HG03135 (cell line): ENCODE results near the gene SLC48A1.
"Not testable (repeated sequence)": the region's sequence is repeated elsewhere in the genome, so short reads cannot be mapped to it uniquely, and the experiment has no call there.

ENCODE experiments used
- ATAC-seq: cut with Tn5 transposase; IDR thresholded peaks from one replicate; pipeline ENCODE4 v1.9.1; 2021; ENCODE audit warnings: mild to moderate bottlenecking, moderate library complexity; ENCODE audit not compliant: unreplicated experiment

SLC48A1 gene

DNA sequence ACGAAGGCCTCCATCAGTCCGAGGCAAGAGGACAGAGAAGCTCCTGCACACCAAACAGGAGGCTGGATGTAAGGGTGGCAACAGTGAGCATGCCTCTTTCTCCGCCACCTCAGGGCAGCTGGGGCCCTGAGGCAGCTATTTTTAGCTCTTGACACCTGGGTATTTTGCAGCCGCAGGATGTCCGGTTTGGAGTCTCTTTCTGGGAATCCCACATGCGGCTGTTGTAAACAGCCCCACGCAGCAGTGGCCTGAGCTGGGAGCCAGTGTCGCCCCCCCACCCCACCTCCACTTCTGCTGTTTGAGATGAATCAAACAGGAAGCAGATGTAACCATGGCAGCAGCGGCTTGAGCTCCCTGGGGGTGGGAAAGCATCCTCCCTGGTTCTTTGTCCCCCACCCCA is 35.0 kb downstream of the SLC48A1 start:
- ATAC-seq = peak; percentile 39

DNA sequence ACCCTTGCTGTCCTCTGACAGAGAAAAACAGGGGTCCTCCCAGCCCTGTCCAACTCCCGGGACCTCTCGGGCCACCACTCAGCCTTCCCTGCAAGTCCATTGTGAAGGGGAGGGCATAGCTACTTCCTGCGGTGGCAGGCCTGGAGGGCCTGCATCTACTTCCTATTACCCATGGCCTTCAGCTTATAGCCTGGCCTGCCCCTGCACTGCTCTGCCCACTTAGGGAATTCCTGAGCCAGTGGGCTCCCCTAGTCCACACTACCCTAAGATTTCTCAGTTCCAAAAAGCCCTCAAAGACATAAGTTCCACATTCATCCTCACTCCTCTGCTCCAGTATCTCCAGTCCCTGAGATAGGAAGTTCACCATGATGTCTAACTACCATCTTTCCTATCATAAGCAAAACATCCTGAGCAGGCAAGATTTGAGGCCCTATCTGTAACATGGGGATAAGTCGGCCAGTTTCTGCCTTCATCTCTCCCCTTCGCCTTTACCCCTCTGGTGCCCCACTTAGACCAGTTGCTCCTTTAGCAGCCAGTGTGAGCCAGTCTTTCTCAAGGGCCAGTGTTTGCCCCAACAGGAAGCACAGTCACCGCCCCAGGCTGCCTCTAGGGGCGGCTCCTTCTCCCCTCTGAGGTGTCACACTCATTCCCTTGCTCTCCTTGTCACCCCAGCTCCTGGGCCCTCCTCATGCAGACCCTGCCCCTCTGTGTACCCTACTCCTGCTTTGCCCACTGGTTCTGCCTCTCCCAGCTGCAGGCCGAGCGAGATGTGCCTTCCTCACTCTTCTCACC is 35.7 kb downstream of the SLC48A1 start:
- no peak for ATAC-seq

DNA sequence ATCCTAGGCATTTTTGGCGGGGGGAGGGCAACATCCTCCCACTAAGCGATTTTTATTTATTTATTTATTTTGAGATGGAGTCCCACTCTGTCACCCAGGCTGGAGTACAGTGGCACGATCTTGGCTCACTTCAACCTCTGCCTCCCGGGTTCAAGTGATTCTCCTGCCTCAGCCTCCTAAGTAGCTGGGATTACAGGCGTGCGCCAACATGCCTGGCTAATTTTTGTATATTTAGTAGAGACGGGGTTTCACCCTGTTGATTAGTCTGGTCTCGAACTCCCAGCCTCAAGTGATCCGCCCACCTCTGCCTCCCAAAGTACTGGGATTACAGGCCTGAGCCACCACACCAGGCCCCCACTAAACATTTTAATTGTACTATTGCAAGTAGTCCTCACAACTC is 36.5 kb downstream of the SLC48A1 start:
- ATAC-seq = not testable (repeated sequence)

DNA sequence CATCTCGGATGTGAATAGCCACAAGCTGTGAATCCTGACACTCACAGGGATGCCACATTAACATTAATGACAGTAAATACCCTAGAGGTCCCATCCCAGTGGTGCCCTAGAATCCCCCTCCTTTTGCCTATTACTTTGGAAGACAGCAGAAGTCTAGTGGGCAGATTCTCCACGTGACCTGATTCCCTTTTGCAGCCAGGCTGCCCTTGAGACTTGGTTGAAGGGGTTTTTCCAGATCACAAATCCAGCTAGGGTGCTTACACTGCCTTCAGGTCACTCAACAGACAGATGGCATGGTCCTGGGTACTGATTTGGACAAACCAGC is 38.0 kb downstream of the SLC48A1 start:
- no peak for ATAC-seq

DNA sequence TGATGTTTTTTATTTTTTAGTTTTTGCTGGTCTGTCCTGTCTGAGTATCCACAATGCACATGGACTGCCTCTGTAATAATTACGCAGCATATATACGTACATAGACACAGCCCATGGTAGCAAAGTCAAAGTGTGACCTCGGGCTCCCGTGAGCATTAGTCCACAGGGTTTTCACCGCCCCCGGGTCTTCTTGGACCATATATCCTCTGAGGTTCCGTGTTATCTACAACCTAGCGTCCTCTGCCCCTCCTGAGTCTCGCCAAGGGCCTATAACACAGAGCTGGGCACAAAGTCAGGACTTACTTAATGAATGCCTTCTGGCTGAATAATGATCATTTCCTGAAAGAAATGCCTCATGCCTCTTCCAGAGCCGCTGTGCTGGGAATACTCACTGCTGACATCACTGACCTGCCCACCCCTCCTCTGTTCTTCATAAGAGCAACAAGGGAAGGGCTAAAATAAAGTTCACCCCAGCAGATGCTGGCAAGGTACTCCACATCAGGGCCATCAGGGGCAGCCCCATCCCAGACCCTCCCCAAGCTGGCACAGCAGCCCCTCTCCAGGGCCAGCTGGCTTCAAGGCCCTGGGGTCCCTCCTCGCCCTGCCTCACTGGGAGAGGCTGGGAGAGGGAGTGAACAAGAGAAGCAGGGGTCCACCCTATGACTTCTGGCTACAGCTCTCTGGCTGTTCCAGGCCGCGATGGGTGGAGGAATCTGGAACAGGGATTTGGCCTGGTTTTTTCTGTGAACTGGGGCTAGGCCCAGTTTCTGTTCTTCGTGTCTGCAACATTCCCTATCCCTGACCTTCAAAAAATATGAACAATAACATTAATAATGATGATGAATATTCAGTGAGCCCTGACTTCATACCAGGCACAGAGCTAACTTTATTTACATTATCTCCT is 38.8 kb downstream of the SLC48A1 start:
- ATAC-seq = no peak

DNA sequence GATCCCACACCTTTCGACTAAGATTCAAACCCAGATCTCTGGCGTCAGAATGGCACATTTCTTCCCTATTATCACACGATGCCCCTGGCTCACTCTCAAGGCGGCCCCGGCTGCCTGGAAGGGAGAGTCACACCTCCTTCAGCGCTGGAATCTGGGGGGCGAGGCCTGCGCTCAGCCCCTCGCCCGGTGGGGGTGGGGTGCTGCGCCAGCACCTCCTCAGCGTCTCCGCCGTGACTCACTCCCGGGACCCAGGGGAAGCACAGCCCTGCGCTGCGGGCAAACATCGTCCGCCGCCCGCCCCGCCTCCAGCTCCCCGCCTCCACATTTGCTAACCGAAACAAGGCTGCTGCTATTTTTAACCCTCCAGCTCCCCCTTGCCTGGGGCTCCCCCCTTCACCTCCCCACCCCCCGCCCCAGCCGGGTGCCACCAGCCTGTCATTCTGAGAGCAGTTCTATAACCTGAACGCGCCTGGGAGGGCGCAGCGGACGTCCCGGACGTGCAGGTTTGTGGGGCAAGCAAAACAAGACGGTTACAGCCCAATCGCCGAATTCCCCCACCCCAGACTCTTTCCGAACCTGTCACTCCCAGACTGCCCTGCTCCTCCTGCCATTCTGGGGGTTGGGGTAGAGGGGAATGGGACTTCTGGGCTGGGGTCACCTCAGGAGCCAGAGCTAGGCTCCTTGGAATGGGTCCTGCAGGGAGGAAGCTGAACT is 39.9 kb downstream of the SLC48A1 start:
- ATAC-seq = peak; percentile 62

DNA sequence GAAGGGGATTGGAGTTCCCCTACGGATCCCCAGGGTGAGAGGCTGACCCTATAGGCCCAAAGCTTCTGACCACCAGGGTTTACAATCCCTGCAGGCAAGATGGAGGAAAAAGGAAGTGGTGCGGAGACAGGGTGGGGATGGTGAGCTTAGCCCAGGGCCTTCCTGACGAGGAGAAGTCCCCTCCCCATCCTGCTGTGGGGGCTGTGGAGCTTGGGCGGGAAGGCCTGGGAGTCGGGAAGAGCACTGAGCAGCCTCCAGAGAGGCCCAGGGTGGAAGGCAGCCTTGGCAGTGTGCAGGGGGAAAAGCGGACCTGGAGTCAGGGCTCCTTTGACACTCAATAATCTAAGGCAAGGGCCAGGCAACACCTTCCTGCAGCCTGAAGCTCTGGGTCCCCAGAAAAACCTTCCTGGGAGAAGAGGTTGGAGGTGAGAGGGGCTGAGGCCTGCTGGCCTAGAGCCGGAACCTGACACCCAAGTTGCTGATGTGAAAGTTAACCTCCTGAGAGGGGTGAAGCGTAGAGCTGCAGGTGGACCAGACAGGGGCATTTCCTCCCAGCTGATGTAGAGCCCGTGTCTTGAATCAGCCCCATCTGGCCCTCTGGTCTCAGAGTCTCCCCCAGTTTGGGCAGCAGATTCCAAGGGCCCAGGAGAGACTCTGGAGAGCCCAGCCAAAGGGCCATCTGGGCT is 40.6 kb downstream of the SLC48A1 start:
- peak; percentile 39 for ATAC-seq

DNA sequence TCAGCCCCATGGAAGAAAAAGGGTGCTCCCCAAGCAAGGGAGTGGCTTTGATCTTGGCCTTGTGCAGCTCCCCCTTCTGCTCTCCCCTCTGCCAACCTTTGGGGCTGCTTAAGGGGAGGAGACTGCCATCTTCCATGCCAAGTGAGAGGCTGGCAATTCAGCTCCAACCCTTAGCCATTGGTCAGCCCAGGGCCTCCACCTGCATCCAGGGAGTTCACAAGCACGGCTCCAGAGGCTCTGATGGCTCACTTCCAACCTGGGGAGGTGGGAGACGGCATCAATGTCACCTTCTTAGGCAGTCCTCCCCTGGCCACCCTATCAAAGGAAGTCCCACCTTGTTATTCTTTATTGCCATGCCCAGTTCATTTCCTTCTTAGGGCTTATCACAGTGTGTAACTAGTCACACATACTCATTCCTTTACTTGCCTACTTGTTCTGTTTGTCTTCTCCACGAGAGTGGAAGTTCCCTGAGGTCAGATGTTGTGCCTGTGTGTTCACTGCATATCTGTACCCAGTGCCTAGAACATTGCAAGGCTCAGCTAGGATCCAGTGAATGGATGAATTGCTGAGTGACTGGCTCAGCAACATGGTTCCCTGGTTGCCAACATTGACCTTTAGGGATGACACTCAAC is 41.6 kb downstream of the SLC48A1 start:
- no peak for ATAC-seq

DNA sequence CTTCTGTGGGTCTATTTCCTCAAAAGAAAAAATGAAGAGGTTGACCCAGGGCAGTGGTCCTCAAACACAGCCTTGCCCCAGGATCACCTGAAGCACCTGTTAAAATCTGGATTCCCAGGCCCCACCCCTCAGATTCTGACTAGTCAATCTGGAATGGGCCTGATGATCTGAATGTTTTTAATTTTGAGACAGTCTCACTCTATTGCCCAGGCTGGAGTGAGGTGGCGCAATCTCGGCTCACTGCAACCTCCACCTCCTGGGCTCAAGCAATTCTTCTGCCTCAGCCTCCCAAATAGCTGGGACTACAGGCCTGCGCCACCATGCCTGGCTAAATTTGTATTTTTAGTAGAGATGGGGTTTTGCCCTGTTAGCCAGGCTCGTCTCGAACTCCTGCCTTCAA is 42.4 kb downstream of the SLC48A1 start:
- ATAC-seq = not testable (repeated sequence)

DNA sequence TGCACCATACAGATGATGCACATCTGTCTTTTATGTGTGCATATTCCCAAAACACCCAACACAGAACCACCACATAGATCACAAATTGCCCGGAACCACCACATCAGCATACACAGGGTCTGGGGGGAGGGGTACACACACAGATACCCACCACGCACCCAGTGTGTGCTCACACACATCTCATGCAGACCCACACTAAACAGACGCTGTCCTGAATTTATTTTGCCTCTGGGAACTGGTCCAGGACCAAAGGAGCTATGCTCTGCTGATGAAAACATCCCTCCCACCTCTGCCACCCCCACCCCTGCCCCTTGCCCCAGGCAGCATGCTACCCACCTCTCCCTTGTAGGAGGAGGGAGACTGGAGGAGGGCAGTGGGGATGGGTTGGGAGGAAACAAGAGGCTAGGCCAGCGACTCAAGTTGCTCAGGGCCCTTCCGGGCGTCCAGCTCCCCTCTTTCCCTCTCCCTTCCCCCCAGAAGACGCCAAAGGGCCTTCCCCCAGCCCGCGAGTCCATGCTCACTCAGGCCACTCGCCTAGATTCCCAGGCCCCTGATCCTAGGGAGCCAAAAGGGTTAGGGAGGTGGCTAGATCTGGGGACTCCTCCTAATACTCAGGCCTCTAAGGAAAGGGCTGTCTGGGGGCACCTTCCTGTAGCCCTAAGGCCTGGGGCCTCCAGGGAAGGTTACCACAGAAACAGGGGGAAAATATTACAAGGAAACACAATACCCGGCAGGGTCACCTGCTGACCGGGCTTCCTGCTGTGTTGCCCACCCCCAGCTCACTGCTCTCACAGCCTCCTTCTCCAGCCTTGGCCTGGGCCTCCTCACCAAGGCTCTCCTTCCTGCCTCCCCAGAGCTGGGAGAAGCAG is 43.6 kb downstream of the SLC48A1 start:
- no peak for ATAC-seq

DNA sequence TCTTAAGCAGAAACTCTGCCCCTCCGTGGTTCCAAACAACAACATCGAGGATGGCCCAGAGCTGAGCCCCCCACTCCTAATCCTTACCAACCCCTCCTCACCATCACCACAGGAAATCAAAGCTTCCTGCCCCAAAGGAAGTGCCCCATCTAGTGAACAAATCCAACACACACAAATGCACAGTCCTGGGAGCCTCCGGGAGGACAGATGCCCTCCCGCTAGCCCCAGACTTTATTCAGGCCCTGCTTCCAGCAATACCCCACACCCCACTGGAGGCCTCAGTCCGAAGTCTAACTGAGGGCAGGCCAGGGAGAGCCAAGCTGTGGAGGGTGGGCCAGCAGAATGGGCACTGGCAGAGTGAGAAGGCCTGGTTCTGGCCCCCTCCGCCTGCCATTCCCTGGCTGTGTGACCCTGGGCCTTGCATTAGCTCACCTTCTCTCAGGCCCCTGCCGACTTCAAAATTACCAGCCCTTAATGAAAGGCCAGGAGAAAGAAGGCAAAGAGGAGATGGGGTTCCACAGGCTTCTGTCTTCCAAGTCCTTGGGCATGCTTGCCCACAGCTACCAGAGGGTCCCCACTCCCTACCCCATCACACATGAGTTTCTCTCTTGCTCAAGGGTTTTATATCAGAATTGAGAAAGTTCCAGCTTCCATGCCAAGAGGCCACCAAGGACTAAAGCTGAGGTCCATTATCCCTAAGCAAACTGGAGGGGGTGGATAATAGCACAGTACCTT is 44.4 kb downstream of the SLC48A1 start:
- no peak for ATAC-seq

DNA sequence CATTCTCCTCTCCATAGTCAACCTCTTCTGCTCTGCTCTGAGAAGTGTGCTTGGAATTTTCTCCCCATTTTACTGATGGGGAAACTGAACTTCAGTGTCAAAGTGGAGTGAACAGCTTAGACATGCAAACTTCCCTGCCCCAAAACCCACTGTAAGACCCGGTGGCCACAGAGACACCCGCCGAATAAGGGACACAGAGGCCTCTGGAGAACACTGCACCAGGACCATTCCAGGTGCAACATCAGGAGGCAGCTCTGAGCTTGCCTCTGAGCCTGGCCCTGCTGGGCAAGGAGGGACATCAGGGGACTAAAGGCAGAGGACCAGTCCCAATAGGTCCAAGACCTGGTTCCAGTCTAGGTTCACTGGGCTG is 45.0 kb downstream of the SLC48A1 start:
- no peak for ATAC-seq

DNA sequence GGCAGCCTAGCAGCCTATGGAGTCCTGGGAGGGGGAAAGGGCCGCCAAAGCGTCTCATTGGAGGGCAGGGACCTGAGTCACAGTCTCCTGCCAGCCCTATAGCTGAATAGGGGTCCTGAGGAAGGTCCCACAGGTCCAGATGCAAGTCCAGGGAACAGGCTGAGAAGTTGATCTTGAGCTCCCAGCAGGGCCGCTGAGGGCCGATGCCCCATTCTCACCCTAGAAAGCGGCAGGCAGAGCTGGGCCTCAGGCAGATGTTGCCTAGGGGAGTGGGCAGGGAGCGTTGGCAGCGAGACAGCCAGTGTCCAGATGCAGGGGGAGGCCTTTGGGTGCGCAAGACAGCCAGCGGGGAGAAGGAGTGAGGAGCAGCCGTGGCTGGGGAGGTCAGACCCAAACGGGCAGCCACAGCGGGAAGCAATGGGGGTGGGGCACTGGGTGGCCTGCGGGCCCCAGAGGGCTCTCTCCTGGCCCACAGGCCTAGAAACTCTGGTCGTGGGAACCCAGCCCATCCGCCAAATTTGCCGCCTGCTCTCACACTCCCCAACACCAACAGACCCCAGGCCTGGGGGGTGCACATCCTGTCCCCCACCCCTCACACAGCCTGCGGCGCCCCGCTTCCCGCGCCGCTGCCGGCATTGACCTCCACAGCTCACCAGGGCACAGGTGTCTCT is 45.6 kb downstream of the SLC48A1 start:
- ATAC-seq = no peak

DNA sequence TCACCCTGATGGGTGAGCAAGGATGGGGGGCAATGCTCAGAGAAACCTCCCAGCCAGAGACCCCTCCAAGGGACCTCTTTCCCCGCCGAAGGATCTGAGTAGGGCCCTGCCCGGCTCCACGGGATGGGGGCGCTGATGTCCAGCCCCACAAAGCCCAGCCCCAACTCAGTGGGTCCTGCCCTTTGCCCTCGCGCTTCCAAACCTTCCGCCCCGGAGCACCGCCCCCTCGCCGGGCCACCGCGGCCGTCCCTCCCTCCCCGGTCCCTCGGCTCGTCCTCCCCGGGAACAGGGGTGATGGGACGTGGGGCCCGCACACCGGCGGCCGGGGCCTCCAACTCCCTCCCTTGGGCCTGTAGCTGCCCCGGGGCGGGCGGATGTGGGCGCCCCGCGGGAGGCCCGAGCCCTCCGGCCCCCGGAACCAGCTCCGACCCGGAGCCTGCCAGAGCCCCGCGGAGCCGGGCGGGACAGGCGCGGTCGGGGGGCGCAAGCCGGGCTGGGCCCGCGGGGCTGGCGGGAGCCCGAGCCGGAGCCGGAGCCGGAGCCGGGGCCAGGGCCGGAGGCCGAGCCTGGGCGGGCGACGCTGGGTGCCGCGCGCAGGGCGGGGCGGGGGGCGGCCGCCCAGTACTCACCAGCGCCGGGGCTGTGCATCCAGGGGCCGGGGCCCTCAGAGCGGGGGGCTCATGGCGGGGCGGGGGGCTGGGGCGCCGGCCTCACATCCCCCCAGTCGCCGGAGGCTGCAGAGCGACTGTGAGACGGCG is 46.3 kb downstream of the SLC48A1 start:
- ATAC-seq = no peak

DNA sequence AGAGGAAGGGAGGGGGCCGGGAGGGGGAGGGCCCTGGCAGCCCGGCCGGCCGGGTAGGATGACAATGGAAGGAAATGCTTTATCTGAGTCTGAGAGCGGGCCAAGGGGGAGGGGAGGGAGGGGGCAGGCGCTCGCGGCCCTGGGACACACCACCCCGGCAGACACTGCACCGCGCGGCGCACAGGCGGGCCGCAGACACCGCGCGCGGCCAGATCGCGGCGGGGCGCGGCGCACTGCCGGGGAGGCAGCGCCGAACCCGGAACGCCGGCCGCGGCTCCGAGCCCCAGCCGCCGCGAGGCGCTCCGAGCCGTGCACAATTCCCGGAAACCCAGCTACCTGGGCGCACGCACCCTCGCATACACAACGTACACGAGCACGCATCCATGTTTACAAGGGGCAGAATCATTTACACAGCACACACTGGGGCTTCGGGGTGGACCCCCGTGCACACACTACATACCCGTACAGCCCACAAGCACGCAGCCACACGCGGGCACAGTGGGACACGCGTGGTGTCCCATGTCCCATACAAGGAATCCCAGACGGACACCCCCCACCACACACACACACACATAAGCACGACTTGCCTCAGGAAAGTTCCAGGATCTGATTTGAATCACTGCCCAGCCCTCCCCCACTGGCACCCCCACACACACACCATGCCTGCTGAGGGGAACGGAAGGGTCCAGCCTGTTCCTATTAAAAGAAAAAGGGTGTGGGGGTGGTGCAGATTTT is 47.0 kb downstream of the SLC48A1 start, which contains the start of gene HDAC7:
HDAC7 (minus strand) TSS at position 8 of the 735 bp plus-strand sequence. CDS start 118 bp downstream, outside the sequence.
- peak; percentile 43 for ATAC-seq

DNA sequence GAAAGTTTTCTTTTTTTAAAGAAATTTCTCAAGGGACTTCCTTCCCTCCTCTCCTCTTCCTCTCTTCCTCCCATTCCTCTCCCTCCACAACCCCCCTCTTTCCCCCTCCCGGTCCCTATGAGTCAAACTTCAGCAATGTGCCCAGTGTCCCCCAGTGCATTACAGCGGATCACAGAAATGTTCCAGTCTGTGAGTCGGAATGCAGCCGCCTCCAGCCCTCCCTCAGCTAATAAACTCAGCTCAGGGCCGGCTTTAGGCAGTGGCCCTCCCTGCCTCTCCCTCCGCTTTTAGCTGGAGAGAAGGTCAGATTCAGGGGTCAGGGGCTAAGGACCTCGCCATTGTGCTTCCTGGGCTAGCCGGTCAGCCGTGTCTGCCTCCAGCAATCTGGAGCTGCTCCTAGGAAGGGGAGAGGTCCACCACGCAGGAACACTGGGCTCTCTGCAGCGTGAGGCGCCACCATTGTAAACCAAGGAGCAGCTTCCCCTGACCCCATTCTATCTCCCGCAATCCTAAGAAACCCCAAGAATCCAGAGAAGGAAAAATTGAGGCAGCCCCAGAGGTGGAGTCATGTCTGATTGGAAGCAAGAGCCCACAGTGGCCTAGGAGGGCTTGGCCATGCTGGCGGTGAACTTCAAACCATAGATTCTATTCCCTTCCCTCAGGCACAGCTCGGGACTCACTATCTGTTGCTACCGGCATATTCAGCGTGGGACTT is 47.8 kb downstream of the SLC48A1 start:
- no peak for ATAC-seq
